GM12801 (cell line): ENCODE results near the gene TMEM131.

Experiments
- TF ChIP-seq, protein P1 (sequence below): IDR thresholded peaks from one replicate; pipeline ENCODE4 v1.5.1; 2011; ENCODE audit warnings: control low read depth; ENCODE audit not compliant: insufficient read length; ENCODE audit errors: extremely low read depth

Gene TMEM131

DNA sequence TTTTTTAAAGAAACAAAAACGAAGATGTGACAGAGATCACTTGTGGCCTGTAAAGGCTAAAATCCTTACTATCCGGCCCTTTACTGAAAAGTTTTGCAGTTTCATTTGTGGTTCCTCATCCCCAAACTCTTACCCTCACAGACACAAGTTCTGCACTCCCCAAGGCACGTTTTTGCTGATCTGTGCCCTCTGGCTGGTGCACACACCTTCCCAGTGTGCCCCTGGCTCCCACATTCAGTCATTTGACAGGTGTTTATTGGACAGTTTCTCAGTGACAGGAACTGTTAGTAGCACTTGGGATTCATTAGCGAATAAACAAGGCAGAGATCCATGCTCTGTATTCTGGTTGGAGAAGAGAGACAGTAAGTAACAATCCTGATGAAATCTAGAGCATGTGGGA lies 259.6 kb downstream of the TMEM131 start:
- TF ChIP-seq, protein P1, sequence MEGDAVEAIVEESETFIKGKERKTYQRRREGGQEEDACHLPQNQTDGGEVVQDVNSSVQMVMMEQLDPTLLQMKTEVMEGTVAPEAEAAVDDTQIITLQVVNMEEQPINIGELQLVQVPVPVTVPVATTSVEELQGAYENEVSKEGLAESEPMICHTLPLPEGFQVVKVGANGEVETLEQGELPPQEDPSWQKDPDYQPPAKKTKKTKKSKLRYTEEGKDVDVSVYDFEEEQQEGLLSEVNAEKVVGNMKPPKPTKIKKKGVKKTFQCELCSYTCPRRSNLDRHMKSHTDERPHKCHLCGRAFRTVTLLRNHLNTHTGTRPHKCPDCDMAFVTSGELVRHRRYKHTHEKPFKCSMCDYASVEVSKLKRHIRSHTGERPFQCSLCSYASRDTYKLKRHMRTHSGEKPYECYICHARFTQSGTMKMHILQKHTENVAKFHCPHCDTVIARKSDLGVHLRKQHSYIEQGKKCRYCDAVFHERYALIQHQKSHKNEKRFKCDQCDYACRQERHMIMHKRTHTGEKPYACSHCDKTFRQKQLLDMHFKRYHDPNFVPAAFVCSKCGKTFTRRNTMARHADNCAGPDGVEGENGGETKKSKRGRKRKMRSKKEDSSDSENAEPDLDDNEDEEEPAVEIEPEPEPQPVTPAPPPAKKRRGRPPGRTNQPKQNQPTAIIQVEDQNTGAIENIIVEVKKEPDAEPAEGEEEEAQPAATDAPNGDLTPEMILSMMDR, result no peak

DNA sequence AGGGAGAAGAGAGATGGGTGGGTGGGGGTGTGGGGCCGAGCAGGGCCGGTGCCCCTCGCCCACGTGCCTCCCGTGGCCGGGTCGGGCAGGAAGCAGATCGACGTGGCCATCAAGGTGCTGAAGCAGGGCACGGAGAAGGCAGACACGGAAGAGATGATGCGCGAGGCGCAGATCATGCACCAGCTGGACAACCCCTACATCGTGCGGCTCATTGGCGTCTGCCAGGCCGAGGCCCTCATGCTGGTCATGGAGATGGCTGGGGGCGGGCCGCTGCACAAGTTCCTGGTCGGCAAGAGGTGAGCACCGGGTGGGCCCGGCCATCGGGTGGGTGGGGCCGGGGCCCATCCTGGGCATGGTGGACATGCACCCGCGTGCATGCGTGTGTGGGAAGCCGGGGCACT lies 260.6 kb downstream of the TMEM131 start:
- TF ChIP-seq, protein P1, result no peak

DNA sequence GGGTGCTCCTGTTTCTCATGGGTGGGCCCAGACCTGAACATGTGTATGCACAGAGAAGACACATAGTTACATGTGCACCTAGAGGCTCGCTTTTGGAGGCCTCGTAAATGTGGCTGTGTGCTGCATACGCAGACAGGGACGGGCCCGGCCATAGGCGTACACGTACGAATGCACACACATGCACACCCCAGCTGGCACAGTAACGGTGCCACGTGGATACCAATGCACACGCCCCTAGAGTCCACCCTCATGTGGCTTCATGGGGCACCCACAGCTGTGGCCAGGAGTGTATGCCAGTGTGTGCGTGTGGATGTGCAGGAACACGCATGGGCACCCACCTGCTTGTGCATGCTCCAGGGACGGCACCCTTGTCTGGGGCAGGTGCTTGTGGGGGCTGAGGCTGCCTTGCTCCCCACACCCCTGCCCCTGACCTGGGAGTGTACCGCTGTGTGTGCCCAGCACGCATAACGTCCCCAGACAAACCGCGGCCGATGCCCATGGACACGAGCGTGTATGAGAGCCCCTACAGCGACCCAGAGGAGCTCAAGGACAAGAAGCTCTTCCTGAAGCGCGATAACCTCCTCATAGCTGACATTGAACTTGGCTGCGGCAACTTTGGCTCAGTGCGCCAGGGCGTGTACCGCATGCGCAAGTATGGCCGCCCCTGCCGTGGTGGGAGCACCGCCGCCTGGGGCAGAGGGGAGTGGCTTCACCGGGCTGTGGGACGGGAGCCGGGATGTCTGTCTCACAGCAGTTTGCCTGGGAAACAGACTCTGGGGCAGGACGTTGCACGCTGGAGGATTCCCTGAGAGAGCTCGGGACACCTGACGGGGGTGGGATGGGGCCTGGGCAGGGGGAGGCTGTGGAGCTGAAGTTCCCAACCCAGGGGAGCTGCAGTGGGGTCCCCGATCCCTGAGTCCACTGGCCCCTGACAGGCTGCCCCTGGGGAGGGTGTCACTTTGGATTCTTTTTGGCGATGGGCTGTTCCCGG lies 261.4 kb downstream of the TMEM131 start:
- TF ChIP-seq, protein P1, result no peak

DNA sequence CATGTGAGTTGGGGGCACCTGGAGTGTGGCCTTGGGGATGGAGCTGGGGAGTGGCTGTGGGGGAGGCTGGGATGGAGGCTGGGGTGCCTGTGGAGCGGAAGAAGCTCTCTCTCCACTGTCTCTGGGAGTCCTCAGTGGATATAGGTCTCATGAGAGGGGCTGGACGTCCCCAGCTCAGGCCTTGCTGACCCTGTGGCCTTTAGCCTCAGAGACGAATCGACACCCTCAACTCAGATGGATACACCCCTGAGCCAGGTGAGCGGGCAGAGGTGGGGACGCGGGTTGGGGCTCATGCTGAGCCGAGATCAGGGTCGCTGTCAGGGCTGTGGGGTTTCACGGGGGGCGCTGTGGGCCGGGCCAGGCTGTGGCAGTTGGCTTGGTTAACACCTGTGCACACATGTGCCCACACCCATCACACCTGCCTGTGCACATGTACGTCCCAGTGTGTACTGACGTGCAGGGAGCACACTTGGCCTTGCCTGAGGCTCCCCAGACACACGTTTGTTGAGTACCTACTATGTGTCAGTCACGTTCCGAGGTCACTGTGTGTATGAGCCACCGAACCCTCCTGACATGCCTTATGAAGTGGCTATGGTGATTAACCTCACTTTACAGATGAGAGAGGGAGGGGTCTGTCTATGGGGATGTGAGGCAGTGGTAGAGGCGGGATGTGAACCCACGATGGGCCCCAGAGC lies 262.3 kb downstream of the TMEM131 start:
- TF ChIP-seq, protein P1, result no peak

DNA sequence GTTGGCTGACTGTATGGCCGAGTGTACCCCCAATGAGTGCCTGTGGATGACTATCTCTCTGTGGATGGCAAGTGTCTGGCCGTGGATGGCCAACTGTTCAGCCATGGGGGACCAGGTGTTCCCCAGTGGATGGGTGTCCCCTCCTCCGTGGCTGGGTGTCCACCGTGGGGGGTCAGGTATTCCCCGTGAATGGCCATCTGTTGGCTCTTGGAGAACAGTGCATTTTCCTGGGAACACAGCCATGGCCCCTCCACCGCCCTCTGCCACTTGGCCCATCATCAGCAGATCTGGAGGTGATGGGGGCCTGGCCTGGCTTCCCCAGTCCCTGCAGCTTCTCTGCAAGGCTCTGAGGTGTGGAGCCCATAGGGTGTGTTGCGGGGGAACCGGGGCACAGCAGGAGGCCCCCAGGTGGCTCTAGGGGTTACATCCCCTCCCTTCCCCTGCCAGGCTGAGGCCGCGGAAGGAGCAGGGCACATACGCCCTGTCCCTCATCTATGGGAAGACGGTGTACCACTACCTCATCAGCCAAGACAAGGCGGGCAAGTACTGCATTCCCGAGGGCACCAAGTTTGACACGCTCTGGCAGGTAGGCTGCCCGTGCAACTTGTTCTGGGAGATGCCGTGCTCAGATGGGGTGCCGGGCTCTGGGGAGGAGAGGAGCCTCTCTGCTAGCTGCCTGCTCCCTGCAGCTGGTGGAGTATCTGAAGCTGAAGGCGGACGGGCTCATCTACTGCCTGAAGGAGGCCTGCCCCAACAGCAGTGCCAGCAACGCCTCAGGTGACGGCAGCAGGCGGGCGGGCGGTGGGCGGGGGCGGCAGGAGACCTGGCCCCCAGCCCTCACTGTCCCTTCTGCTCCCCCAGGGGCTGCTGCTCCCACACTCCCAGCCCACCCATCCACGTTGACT lies 263.1 kb downstream of the TMEM131 start:
- TF ChIP-seq, protein P1, result no peak

DNA sequence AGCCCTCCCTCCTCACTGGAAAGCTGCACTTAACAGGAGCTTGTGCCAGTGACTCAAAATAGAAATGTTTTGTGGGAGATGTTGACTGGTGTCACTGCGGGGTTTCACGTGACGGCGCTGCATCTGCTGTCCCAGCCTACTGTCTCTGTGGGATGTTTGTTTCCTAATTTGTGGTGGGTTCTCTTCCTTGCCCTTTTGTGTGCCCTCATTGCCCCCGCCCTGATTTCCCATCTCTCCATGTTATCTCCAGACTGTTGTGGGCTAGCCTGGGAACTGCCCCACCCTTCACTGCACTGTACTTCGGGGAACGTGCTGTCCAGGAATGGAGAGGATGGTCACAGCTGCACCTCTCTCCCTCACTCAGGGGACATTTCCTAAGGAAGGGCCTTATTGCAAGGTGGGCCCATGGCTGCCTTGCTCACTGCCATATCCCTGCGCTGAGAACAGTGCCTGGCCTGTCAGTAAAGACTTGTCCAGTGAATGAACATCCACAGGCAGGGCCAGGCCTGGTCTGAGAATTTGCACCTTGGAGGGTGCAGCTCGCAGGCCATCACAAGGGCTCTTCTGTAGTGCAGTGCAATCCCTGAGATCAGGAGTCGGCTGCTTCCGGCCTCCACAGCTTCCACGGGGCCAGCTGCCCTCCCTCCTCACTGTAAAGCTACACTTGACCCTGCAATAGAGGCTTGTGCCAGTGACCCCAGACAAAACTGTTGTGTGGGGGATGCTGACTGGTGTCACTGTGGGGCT lies 264.3 kb downstream of the TMEM131 start:
- TF ChIP-seq, protein P1, result no peak
